GM19193 (cell line): ENCODE data around the gene NWD2.

Experiments
- POLR2A ChIP-seq: IDR thresholded peaks from 4 replicates; pipeline ENCODE4 v1.6.1; 2011; ENCODE audit not compliant: insufficient read depth, insufficient read length; ENCODE audit errors: extremely low read depth

Gene NWD2

GRCh38 chr4:37244583-37245390 is at the start of gene NWD2:
Gene NWD2 (plus strand): TSS chr4:37244743. CDS start chr4:37245068, 325 bp downstream.
- TF ChIP-seq POLR2A: no peak

- TF ChIP-seq POLR2A: no peak
Observed at GRCh38 chr4:37197899-37198298, 46.6 kb upstream of the NWD2 start.

GRCh38 chr4:37216209-37216608 is 28.3 kb upstream of the NWD2 start:
- TF ChIP-seq POLR2A: no peak

- TF ChIP-seq POLR2A: no peak
Observed at GRCh38 chr4:37219242-37219641, 25.3 kb upstream of the NWD2 start.

GRCh38 chr4:37219990-37220389 is 24.6 kb upstream of the NWD2 start:
- no peak for TF ChIP-seq POLR2A

GRCh38 chr4:37220685-37221084 is 23.9 kb upstream of the NWD2 start:
- TF ChIP-seq POLR2A: no peak

GRCh38 chr4:37223732-37224131 is 20.8 kb upstream of the NWD2 start:
- TF ChIP-seq POLR2A: no peak

- TF ChIP-seq POLR2A: no peak
Observed at GRCh38 chr4:37224854-37225253, 19.7 kb upstream of the NWD2 start.

GRCh38 chr4:37225778-37226177 is 18.8 kb upstream of the NWD2 start:
- no peak for TF ChIP-seq POLR2A

- TF ChIP-seq POLR2A: no peak
Observed at GRCh38 chr4:37232315-37232714, 12.2 kb upstream of the NWD2 start.

GRCh38 chr4:37236165-37236564 is 8.4 kb upstream of the NWD2 start:
- no peak for TF ChIP-seq POLR2A

GRCh38 chr4:37241647-37242046 is 2.9 kb upstream of the NWD2 start:
- no peak for TF ChIP-seq POLR2A

GRCh38 chr4:37243051-37243450 is 1.5 kb upstream of the NWD2 start:
- no peak for TF ChIP-seq POLR2A

- no peak for TF ChIP-seq POLR2A
Observed at GRCh38 chr4:37243722-37244582, 591 bp upstream of the NWD2 start.

- TF ChIP-seq POLR2A: no peak
Observed at GRCh38 chr4:37245391-37245954, 930 bp downstream of the NWD2 start.
